PC-9 (cell line): ENCODE results near the gene RNASEH2A. TPM values are rescaled to one million over a fixed set of nuclear protein-coding genes. Genes with fewer than 3 reads are reported as not detected.

Experiments
- Bru-seq: library from RNA; stranded (reverse); fragments of 400-500 nt; gene quantifications from one replicate; lab custom pipeline; 2021; lab: Mats Ljungman, UMichigan
- BruChase-seq, 2 experiments: library from RNA; stranded (reverse); fragments of 400-500 nt; gene quantifications; one replicate each; lab custom pipeline; 2021; lab: Mats Ljungman, UMichigan
- BruUV-seq: library from RNA; stranded (reverse); fragments of 400-500 nt; replicated peaks from 2 replicates; lab custom pipeline; 2021; lab: Mats Ljungman, UMichigan
- CTCF ChIA-PET: fragments of 300-600 bp; sonication (Branson Sonifier 250); formaldehyde crosslinking; loops from one replicate; lab custom pipeline; 2022; ENCODE audit warnings: antibody characterized with exemption; lab: Charles Lee
- POLR2A ChIA-PET: fragments of 300-600 bp; sonication (Branson Sonifier 250); formaldehyde crosslinking; loops from one replicate; lab custom pipeline; 2022; ENCODE audit warnings: antibody characterized with exemption; ENCODE audit not compliant: unreplicated experiment; lab: Charles Lee
- DNase-seq, 2 experiments: peaks; one replicate each; pipeline versions ENCODE4 v3.0.0 to v3.0.0-alpha.2; 2015 to 2022; ENCODE audit warnings: mixed read lengths in 1 of 2
- H2AFZ ChIP-seq: fragments of 200-600 bp; sonication (generic); 2 replicates; pipeline ENCODE4 v1.8.1; 2017; ENCODE audit warnings: antibody characterized with exemption
- H3F3A ChIP-seq: fragments of 200-600 bp; sonication (generic); 2 replicates; pipeline ENCODE4 v1.8.1; 2017; ENCODE audit warnings: antibody characterized with exemption, mild to moderate bottlenecking, low read depth; ENCODE audit not compliant: insufficient read depth
- H3K27ac ChIP-seq: fragments of 200-600 bp; sonication (generic); 2 replicates; pipeline ENCODE4 v1.6.1; 2016; ENCODE audit warnings: mixed run types
- H3K27me3 ChIP-seq: fragments of 200-600 bp; sonication (generic); 2 replicates; pipeline ENCODE4 v1.6.1; 2016; ENCODE audit warnings: low read depth, mixed run types; ENCODE audit not compliant: insufficient read depth
- H3K36me3 ChIP-seq: fragments of 200-600 bp; sonication (generic); 2 replicates; pipeline ENCODE4 v1.6.1; 2016; ENCODE audit warnings: low read depth, mixed run types
- H3K4me1 ChIP-seq: fragments of 200-600 bp; sonication (generic); replicated peaks from 2 replicates; pipeline ENCODE4 v1.6.1; 2016; ENCODE audit warnings: mixed run types; ENCODE audit not compliant: insufficient read depth
- H3K4me2 ChIP-seq: fragments of 200-600 bp; sonication (generic); 2 replicates; pipeline ENCODE4 v1.6.1; 2017; ENCODE audit warnings: mixed run types
- H3K4me3 ChIP-seq: fragments of 200-600 bp; sonication (generic); 2 replicates; pipeline ENCODE4 v1.6.1; 2016; ENCODE audit warnings: mixed run types
- H3K79me2 ChIP-seq: fragments of 200-600 bp; sonication (generic); 2 replicates; pipeline ENCODE4 v1.6.1; 2017; ENCODE audit warnings: low read depth, mixed run types
- H3K9me2 ChIP-seq: fragments of 200-600 bp; sonication (generic); 2 replicates; pipeline ENCODE4 v1.8.1; 2017; ENCODE audit warnings: mild to moderate bottlenecking; ENCODE audit not compliant: insufficient read depth
- H3K9me3 ChIP-seq: fragments of 200-600 bp; sonication (generic); 2 replicates; pipeline ENCODE4 v1.8.1; 2016; ENCODE audit warnings: low read depth; ENCODE audit not compliant: insufficient read depth
- H4K20me1 ChIP-seq: fragments of 200-600 bp; sonication (generic); 2 replicates; pipeline ENCODE4 v1.8.1; 2017; ENCODE audit not compliant: insufficient read depth
- EZH2 ChIP-seq: fragments of 200-600 bp; sonication (generic); IDR thresholded peaks from 2 replicates; pipeline ENCODE4 v1.8.0; 2017; ENCODE audit warnings: antibody characterized with exemption, low read depth
- intact Hi-C: fragments of 100-400 bp; cut with micrococcal nuclease; formaldehyde crosslinking; loops from one replicate; pipeline ENCODE4 v1.10.0; 2022; ENCODE audit not compliant: unreplicated experiment
- long read RNA-seq: library from polyadenylated mRNA; stranded (forward); transcript quantifications from one replicate; pipeline ENCODE4 v2.0.0, GENCODE V29; 2022
- total RNA-seq: library from RNA; stranded (reverse); gene quantifications from 2 replicates; pipeline ENCODE4 v1.2.3, GENCODE V29; 2021
- TF ChIP-seq, protein P1 (sequence below): fragments of 200-600 bp; sonication (generic); conservative IDR thresholded peaks from 2 replicates; pipeline ENCODE4 v1.6.1; 2017; ENCODE audit warnings: mixed run types, antibody characterized with exemption, mild to moderate bottlenecking, moderate library complexity

Gene RNASEH2A
- total RNA-seq, result 38.6 and 60.4 TPM in 2 replicates
- Bru-seq, nascent RNA, result percentile 52 among the genes with signal in this experiment
- percentile 51 among the genes with signal in this experiment for BruChase-seq, experiment 1, labeled RNA remaining after a 2-hour chase
- percentile 68 among the genes with signal in this experiment for BruChase-seq, experiment 2, labeled RNA remaining after a 6-hour chase
- long read RNA-seq, transcript RNASEH2A-201 (8 exons, 2,753 nt), result major isoform, 115 of 127 reads
- long read RNA-seq, partial matches to known transcripts, result 5 of 127 reads
- long read RNA-seq, other reads (novel, unspliced or antisense), result 4 of 127 reads

DNA sequence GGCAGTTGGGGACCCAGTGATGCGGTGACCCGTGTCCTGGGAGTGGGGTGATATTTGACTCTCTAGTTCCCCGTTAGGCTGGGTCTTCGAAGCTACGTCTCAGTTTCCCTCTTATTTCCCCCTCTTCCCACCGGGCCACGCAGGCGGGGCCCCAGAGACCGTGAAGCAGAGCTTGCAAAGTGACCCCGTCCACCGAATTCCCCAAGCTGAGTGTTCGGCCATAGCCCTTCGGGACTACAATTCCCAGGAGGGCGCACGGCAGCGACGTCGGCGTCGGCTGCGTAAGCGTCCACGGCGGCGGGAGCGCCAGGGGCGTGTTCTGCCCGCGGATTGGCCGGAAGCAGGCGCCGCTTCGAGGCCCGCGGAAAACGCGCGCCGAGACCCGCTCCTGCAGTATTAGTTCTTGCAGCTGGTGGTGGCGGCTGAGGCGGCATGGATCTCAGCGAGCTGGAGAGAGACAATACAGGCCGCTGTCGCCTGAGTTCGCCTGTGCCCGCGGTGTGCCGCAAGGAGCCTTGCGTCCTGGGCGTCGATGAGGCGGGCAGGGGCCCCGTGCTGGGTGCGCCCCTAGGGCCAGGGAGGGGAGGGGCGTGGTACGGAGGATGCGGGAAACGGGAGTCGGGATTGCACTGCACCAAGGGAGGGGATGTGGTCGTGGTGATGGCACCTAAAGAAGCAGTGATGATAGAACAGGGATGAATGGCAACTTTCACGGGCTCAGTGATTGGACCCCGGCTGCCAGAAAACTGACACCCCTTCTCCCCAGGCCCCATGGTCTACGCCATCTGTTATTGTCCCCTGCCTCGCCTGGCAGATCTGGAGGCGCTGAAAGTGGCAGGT lies at the start of gene RNASEH2A:
TSS of gene RNASEH2A (plus strand) at position 343 of the 840 bp plus-strand sequence. CDS start at position 433, 90 bp downstream.
- CTCF ChIA-PET, result interaction anchor here (0.6 kb wide), 3 partner anchors 24 to 68 kb away, joined by 3 to 4 read pairs (median 4); no protein-coding TSS in a partner anchor
- TF ChIP-seq, protein P1, sequence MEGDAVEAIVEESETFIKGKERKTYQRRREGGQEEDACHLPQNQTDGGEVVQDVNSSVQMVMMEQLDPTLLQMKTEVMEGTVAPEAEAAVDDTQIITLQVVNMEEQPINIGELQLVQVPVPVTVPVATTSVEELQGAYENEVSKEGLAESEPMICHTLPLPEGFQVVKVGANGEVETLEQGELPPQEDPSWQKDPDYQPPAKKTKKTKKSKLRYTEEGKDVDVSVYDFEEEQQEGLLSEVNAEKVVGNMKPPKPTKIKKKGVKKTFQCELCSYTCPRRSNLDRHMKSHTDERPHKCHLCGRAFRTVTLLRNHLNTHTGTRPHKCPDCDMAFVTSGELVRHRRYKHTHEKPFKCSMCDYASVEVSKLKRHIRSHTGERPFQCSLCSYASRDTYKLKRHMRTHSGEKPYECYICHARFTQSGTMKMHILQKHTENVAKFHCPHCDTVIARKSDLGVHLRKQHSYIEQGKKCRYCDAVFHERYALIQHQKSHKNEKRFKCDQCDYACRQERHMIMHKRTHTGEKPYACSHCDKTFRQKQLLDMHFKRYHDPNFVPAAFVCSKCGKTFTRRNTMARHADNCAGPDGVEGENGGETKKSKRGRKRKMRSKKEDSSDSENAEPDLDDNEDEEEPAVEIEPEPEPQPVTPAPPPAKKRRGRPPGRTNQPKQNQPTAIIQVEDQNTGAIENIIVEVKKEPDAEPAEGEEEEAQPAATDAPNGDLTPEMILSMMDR, result no peak
- DNase-seq, result peak; percentile 81 to 85
- H4K20me1 ChIP-seq, result no peaks in the 10 kb centered on the region
- no peaks in the 10 kb centered on the region for H3K27me3 ChIP-seq
- no peak within 1 kb of the TSS for H3K27ac ChIP-seq
- peaks cover 4% of the 10 kb centered on the region; the same call in 1 of the 2 replicates for H3K36me3 ChIP-seq
- POLR2A ChIA-PET, result interaction anchor here (0.5 to 0.8 kb wide), 3 partner anchors 17 to 365 kb away, joined by 4 to 10 read pairs (median 5); no protein-coding TSS in a partner anchor
- no TSS peak for BruUV-seq
- H3K79me2 ChIP-seq, result peaks cover 10% of the 10 kb centered on the region; the same call in 1 of the 2 replicates
- H3K4me3 ChIP-seq, result peak within 1 kb of the TSS; percentile 91
- peak within 1 kb of the TSS; percentile 96 for H3K4me2 ChIP-seq
- peak within 1 kb of the TSS; percentile 100 for H2AFZ ChIP-seq
- no peaks in the 10 kb centered on the region for H3K9me3 ChIP-seq
- no peaks in the 10 kb centered on the region for H3K9me2 ChIP-seq
- intact Hi-C loops, result no loop called here
- peaks cover 21% of the 10 kb centered on the region; the same call in 1 of the 2 replicates for H3K4me1 ChIP-seq
- H3F3A ChIP-seq, result peaks cover 16% of the 10 kb centered on the region

DNA sequence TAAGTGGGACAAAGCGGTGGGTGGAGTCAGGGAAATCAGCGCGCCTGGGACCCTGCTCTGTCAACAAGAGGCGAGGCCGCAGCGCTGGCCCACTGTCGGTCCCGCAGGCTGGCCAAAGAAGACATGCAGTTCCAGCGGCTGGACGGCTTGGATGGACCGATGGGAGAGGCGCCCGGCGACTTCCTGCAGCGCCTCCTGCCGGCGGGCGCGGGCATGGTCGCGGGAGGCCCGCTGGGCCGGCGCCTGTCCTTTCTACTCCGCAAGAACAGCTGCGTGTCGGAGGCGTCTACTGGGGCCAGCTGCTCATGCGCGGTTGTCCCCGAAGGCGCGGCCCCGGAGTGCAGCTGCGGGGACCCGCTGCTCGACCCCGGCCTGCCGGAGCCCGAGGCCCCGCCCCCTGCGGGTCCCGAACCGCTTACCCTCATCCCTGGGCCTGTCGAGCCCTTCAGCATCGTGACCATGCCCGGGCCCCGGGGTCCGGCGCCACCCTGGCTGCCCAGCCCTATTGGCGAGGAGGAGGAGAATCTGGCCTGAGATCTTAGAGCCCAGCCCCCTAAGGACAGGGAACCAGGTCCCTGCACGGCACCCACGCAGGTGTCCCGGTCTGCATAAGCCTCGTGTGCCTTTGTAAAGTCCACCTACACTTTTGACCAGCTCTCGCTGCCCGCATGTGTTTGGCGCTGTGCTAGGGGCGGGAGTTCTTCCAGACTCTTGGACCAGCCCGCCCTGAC lies 48.7 kb upstream of the RNASEH2A start:
- H3K27ac ChIP-seq, result no peak overlapping the region
- H4K20me1 ChIP-seq, result 0 out of 2 replicates have a peak, but pooled peaks cover 3% of the 10 kb centered on the region
- intact Hi-C loops, result no loop called here

More for the DNA sequence above, 48.7 kb upstream of the RNASEH2A start:
- H3K27me3 ChIP-seq, result peaks cover 6% of the 10 kb centered on the region; the same call in 1 of the 2 replicates
- no peaks in the 10 kb centered on the region for H3K9me2 ChIP-seq
- no TSS peak for BruUV-seq
- H3K9me3 ChIP-seq, result no peaks in the 10 kb centered on the region
- peaks cover 6% of the 10 kb centered on the region; the same call in 1 of the 2 replicates for H3K4me1 ChIP-seq
- no peaks in the 10 kb centered on the region for H3K36me3 ChIP-seq
- TF ChIP-seq, protein P1, result peak; percentile 97
- no peak for TF ChIP-seq EZH2
- ChIA-PET POLR2A (no interaction called here), CTCF (interaction anchor here (0.6 to 1.3 kb wide), 2 partner anchors 35 to 1066 kb away, joined by 3 to 9 read pairs; no protein-coding TSS in a partner anchor)
- peak overlapping the region; percentile 71; the same call in 1 of the 2 replicates for H2AFZ ChIP-seq
- DNase-seq, result peak; percentile 60 to 70
- H3K79me2 ChIP-seq, result no peaks in the 10 kb centered on the region
- peaks cover 42% of the 10 kb centered on the region for H3F3A ChIP-seq
- peak overlapping the region; percentile 82 for H3K4me2 ChIP-seq
- peak overlapping the region; percentile 37; the same call in 1 of the 2 replicates for H3K4me3 ChIP-seq
